SH-SY5Y (cell line): Measurements from ENCODE around the gene EGLN2.

ENCODE experiments used
- GATA2 ChIP-seq: IDR thresholded peaks from 2 replicates; pipeline ENCODE4 v1.6.1; 2011; ENCODE audit warnings: mild to moderate bottlenecking, low read depth, low read length
- GATA3 ChIP-seq: IDR thresholded peaks from 2 replicates; pipeline ENCODE4 v1.6.1; 2011; ENCODE audit warnings: low read depth, mild to moderate bottlenecking, low read length, moderate library complexity

GRCh38 chr19:40756502-40757110 lies 42.4 kb upstream of the EGLN2 start:
- TF ChIP-seq GATA3 (no peak), GATA2 (no peak)
